Natural killer cell treated with Interleukin-12 subunit alpha and Interleukin-12 subunit beta and Interleukin-15 and Interleukin-18, amount 100 ng/mL, for 72 hours (primary cell): ENCODE results near the gene GMIP. TPM values are rescaled to one million over a fixed set of nuclear protein-coding genes. Genes with fewer than 3 reads are reported as not detected.
A peak's percentile ranks its signal among the peaks of the same experiment; 100 is the strongest.

Source experiments
- ATAC-seq, 2 donors: fragments of 150-1000 bp; cut with Tn5 transposase in 1 of 2; sonication (Bioruptor Pico), chemical (Tn5 transposase) in 1 of 2; 2 replicates each; pipeline ENCODE4 v1.10.0; 2021
- DNase-seq: peaks from one replicate; pipeline ENCODE4 v3.0.0; 2022; ENCODE audit warnings: low spot score
- H3K27ac Mint-ChIP-seq, 2 donors: 1 replicate in 1 of 2; 2 replicates in 1 of 2; pipeline ENCODE4 v1.8.0; 2022; ENCODE audit warnings: mixed read lengths in 2 of 2, mild to moderate bottlenecking in 1 of 2, moderate library complexity in 1 of 2
- H3K27me3 Mint-ChIP-seq, 2 donors: 1 replicate in 1 of 2; 2 replicates in 1 of 2; pipeline ENCODE4 v1.8.0; 2022; ENCODE audit warnings: mixed read lengths in 2 of 2
- H3K36me3 Mint-ChIP-seq: one replicate; pipeline ENCODE4 v1.8.0; 2022; ENCODE audit warnings: mixed read lengths
- H3K4me1 Mint-ChIP-seq, 2 donors: 1 replicate in 1 of 2; 2 replicates in 1 of 2; pipeline ENCODE4 v1.8.0; 2022; ENCODE audit warnings: low read depth in 2 of 2, mixed read lengths in 2 of 2, mild to moderate bottlenecking in 1 of 2
- H3K4me3 Mint-ChIP-seq: one replicate; pipeline ENCODE4 v1.8.0; 2022; ENCODE audit warnings: mixed read lengths
- H3K9me3 Mint-ChIP-seq: 2 replicates; pipeline ENCODE4 v1.8.0; 2022; ENCODE audit warnings: mixed read lengths
- total RNA-seq, 2 donors: library from RNA; stranded (reverse); gene quantifications; one replicate each; pipeline ENCODE4 v1.2.3, GENCODE V29; 2022

The GMIP gene
- total RNA-seq, 2 donors from 2014 or later = 87.2 to 112 TPM

- Mint-ChIP-seq H3K4me3 (no peak overlapping the region), H3K4me1 (peaks cover 4 to 27% of the 10 kb centered on the region in 2 donors), H3K36me3 (peaks cover 17% of the 10 kb centered on the region), H3K27me3 (no peaks in the 10 kb centered on the region), H3K9me3 (no peaks in the 10 kb centered on the region), H3K27ac (no peak overlapping the region)
- no peak for DNase-seq
- ATAC-seq = no peak
These were observed 6.8 kb downstream of the GMIP start for GRCh38 chr19:19636573-19637185.

GRCh38 chr19:19635313-19635702 lies 8.1 kb downstream of the GMIP start:
- ATAC-seq = no peak
- H3K9me3 Mint-ChIP-seq = no peaks in the 10 kb centered on the region
- no peak for DNase-seq
- peaks cover 4 to 29% of the 10 kb centered on the region in 2 donors for H3K4me1 Mint-ChIP-seq
- H3K36me3 Mint-ChIP-seq = peaks cover 17% of the 10 kb centered on the region
- H3K27me3 Mint-ChIP-seq = no peaks in the 10 kb centered on the region
- peak overlapping the region in 1 of 2 donors; percentile 25 for H3K27ac Mint-ChIP-seq
- no peak overlapping the region for H3K4me3 Mint-ChIP-seq

- no peak for ATAC-seq
- no peaks in the 10 kb centered on the region for H3K27me3 Mint-ChIP-seq
- H3K27ac Mint-ChIP-seq = no peak overlapping the region
- no peak for DNase-seq
- peaks cover 17% of the 10 kb centered on the region for H3K36me3 Mint-ChIP-seq
- H3K9me3 Mint-ChIP-seq = no peaks in the 10 kb centered on the region
- peaks cover 4 to 25% of the 10 kb centered on the region in 2 donors for H3K4me1 Mint-ChIP-seq
- no peak overlapping the region for H3K4me3 Mint-ChIP-seq
These were observed 8.7 kb downstream of the GMIP start for GRCh38 chr19:19634516-19635312.

GRCh38 chr19:19633711-19634515 lies 9.5 kb downstream of the GMIP start:
- peaks cover 17% of the 10 kb centered on the region for H3K36me3 Mint-ChIP-seq
- no peak for DNase-seq
- H3K4me1 Mint-ChIP-seq = peaks cover 4 to 24% of the 10 kb centered on the region in 2 donors
- no peak for ATAC-seq
- H3K27me3 Mint-ChIP-seq = no peaks in the 10 kb centered on the region
- H3K27ac Mint-ChIP-seq = peak overlapping the region in 1 of 2 donors; percentile 26
- no peaks in the 10 kb centered on the region for H3K9me3 Mint-ChIP-seq
- no peak overlapping the region for H3K4me3 Mint-ChIP-seq

GRCh38 chr19:19632661-19633060 lies 10.8 kb downstream of the GMIP start:
- H3K4me3 Mint-ChIP-seq = no peak overlapping the region
- no peaks in the 10 kb centered on the region for H3K27me3 Mint-ChIP-seq
- H3K36me3 Mint-ChIP-seq = peaks cover 17% of the 10 kb centered on the region
- no peak for ATAC-seq
- no peaks in the 10 kb centered on the region for H3K9me3 Mint-ChIP-seq
- peaks cover 6 to 24% of the 10 kb centered on the region in 2 donors for H3K4me1 Mint-ChIP-seq
- DNase-seq = no peak
- H3K27ac Mint-ChIP-seq = peak overlapping the region; percentile 22 to 26

- H3K9me3 Mint-ChIP-seq = no peaks in the 10 kb centered on the region
- H3K27me3 Mint-ChIP-seq = no peaks in the 10 kb centered on the region
- H3K4me3 Mint-ChIP-seq = no peak overlapping the region
- DNase-seq (no peak), ATAC-seq (no peak)
- peaks cover 19 to 37% of the 10 kb centered on the region in 2 donors for H3K4me1 Mint-ChIP-seq
- peaks cover 17% of the 10 kb centered on the region for H3K36me3 Mint-ChIP-seq
- no peak overlapping the region for H3K27ac Mint-ChIP-seq
These were observed 12.1 kb downstream of the GMIP start for GRCh38 chr19:19631346-19631745.

GRCh38 chr19:19630426-19630825 lies 13.0 kb downstream of the GMIP start:
- peaks cover 23 to 37% of the 10 kb centered on the region in 2 donors for H3K4me1 Mint-ChIP-seq
- H3K27ac Mint-ChIP-seq = no peak overlapping the region
- no peaks in the 10 kb centered on the region for H3K9me3 Mint-ChIP-seq
- no peak for DNase-seq
- peaks cover 17% of the 10 kb centered on the region for H3K36me3 Mint-ChIP-seq
- H3K27me3 Mint-ChIP-seq = no peaks in the 10 kb centered on the region
- ATAC-seq = no peak
- H3K4me3 Mint-ChIP-seq = no peak overlapping the region

- peaks cover 17% of the 10 kb centered on the region for H3K36me3 Mint-ChIP-seq
- H3K27ac Mint-ChIP-seq = no peak overlapping the region
- H3K4me3 Mint-ChIP-seq = no peak overlapping the region
These were observed 13.4 kb downstream of the GMIP start for GRCh38 chr19:19630062-19630414.

GRCh38 chr19:19628501-19629134 lies 14.8 kb downstream of the GMIP start:
- peak; percentile 74 for DNase-seq
- peaks cover 9% of the 10 kb centered on the region for H3K36me3 Mint-ChIP-seq
- ATAC-seq = peak; percentile 61 to 71
- H3K4me3 Mint-ChIP-seq = peak overlapping the region; percentile 62
- H3K27ac Mint-ChIP-seq = peak overlapping the region; percentile 72 to 85
- H3K9me3 Mint-ChIP-seq = no peaks in the 10 kb centered on the region
- no peaks in the 10 kb centered on the region for H3K27me3 Mint-ChIP-seq
- peaks cover 18 to 31% of the 10 kb centered on the region in 2 donors for H3K4me1 Mint-ChIP-seq

More at GRCh38 chr19:19630062-19630414, 13.4 kb downstream of the GMIP start:
- DNase-seq (no peak), ATAC-seq (no peak)
- Mint-ChIP-seq H3K9me3 (no peaks in the 10 kb centered on the region), H3K4me1 (peaks cover 21 to 37% of the 10 kb centered on the region in 2 donors), H3K27me3 (no peaks in the 10 kb centered on the region)

- peaks cover 1% of the 10 kb centered on the region for H3K36me3 Mint-ChIP-seq
These were observed 15.6 kb downstream of the GMIP start, which contains the start of gene LPAR2 for GRCh38 chr19:19627621-19628500. Gene LPAR2, minus strand, starts transcription at chr19:19628220. Its CDS starts 945 bp downstream, at chr19:19627275.

GRCh38 chr19:19626516-19627472 lies 16.7 kb downstream of the GMIP start:
- H3K36me3 Mint-ChIP-seq = no peaks in the 10 kb centered on the region
- H3K9me3 Mint-ChIP-seq = no peaks in the 10 kb centered on the region
- H3K4me3 Mint-ChIP-seq = peak overlapping the region; percentile 89
- DNase-seq (no peak), ATAC-seq (no peak)
- H3K27ac Mint-ChIP-seq = peak overlapping the region; percentile 75 to 76
- no peaks in the 10 kb centered on the region for H3K27me3 Mint-ChIP-seq
- peaks cover 18 to 23% of the 10 kb centered on the region in 2 donors for H3K4me1 Mint-ChIP-seq

More at GRCh38 chr19:19627621-19628500, 15.6 kb downstream of the GMIP start, which contains the start of gene LPAR2:
- peak; percentile 74 for DNase-seq
- peak within 1 kb of the TSS; percentile 75 to 85 for H3K27ac Mint-ChIP-seq
- peak within 1 kb of the TSS; percentile 89 for H3K4me3 Mint-ChIP-seq
- ATAC-seq = peak; percentile 81 to 86
- H3K27me3 Mint-ChIP-seq = no peaks in the 10 kb centered on the region
- H3K9me3 Mint-ChIP-seq = no peaks in the 10 kb centered on the region
- H3K4me1 Mint-ChIP-seq = peaks cover 18 to 26% of the 10 kb centered on the region in 2 donors
